Embryonic facial prominence (tissue), 1 donor: ENCODE results near the gene TYW1.
"Not testable (repeated sequence)": the region's sequence is repeated elsewhere in the genome, so short reads cannot be mapped to it uniquely, and the experiment has no call there.

ENCODE experiments used
- DNase-seq: peaks from one replicate; pipeline ENCODE4 v3.0.0-alpha.2; 2016; ENCODE audit errors: extremely low spot score

Gene TYW1

GRCh38 chr7:67248364-67248763, 251.7 kb downstream of the TYW1 start:
- not testable (repeated sequence) for DNase-seq

DNA sequence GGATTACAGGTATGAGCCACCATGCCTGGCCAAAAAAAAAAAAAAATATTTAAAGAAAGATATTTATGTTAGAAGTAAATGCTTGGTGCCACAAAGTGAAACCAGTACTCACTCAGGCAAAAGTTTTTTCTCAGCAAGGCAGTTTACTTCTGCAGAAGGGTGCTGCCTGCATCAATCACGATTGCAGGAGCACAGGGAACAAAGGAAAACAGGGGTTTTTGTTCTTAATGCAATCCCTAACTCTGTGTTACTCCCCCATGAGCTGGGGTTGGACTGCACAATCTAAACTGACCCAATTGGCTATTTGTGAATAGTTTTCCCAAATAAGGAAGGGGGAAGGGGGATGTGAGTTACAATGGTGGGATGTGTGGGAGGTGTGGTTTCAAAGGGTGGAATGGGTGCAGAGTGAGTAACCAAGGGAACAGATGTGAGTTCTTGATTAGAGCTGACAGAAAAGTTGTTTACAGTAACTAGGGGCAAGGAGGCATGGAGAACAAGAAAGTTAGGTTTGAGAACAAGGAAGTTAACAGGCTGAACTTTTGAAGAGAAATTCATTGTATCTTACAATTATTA, 255.4 kb downstream of the TYW1 start:
- DNase-seq: no peak

DNA sequence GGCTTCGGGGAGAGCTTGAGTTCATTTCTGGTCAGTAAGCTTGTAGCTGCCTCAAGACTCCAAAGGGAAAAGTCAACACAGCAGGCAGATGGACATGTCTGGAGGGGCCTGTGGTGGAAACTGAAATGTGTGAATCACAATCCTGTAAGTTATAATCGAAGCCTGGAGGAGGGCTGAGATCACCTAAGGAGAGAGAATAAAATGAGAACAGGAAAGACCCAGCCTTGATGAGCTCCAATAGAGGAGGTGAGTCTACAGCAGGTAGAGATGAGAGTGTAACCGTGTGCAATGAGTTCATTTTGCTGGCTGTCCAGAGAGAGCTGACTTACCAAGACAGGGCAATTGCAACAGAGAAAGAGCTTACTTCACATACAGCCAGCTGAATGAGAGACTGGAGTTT, 258.4 kb downstream of the TYW1 start:
- not testable (repeated sequence) for DNase-seq

GRCh38 chr7:67257779-67258178, 261.1 kb downstream of the TYW1 start:
- not testable (repeated sequence) for DNase-seq

DNA sequence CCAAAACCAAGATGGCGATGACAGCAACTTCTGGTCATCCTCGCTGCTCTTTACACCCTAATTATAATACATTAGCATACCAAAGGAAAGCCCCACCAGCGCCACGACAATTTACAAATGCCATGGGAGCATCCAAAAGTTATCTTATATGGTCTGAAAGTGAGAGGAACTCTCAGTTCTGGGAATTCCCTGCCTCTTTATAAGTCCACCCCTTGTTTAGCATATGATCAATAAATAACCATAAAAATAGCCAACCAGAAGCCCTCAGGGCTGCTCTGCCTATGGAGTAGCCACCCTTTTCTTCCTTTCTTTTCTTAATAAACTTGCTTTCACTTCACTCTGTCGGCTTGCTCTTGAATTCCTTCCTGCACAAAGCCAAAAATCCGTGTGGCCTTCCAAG, 262.7 kb downstream of the TYW1 start:
- not testable (repeated sequence) for DNase-seq

DNA sequence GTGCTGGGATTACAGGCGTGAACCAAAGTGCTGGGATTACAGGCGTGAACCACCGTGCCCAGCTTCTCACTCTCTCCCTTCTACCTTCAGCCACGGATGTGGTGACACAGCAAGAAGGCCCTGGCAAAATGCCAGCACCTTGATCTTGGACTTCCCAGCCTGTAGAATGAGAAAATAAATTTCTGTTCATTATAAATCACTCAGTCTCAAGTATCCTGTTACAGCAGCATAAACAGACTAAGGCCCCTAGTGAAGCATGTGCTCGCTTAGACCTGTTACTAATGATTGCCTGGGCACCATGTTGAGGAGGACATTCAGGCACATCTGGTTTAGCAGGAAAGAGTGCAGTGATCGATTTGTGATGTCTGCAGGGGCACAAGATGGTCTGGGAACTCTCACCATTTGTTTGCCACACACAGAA, 263.5 kb downstream of the TYW1 start:
- not testable (repeated sequence) for DNase-seq

- not testable (repeated sequence) for DNase-seq
Measured at GRCh38 chr7:67264000-67264399, 267.4 kb downstream of the TYW1 start.

- not testable (repeated sequence) for DNase-seq
Measured at GRCh38 chr7:67266070-67266469, 269.4 kb downstream of the TYW1 start.

DNA sequence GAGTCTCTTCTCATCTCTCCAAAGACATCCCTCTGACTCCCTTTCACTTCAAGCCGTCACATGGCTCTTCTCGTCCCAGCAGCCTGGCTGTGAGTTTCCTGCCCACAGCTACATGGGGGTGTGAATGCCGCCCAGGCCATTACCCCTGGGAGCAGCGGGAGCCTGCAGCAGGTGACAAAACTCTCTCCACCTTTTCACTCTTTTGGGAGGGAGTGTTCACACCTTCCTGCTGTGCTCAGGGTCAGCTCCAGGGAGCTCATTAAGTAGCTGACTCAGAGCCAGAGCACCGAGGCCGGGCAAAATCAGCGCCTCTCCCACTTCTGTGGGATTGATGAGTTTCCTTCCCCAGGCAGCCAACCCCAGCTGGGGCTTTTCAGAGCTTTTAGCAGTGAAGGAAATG, 271.3 kb downstream of the TYW1 start:
- no peak for DNase-seq

DNA sequence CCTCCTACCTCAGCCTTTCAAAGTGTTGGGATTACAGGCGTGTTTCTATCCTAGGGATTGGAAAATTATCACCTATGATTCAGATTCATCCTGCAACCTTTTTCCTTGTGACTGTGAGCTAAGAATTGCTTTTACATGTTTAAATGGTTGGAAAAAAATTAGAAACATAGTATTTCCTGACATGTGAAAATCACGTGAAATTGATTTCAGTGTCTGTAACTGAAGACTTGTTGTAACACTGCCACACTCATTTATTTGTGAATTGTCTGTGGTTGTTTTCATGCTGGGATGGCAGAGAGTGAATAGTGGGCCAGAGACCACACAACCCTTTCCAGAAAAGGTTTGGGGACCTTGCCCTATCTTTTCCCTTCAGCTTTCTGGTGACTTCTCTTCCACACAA, 273.3 kb downstream of the TYW1 start:
- not testable (repeated sequence) for DNase-seq
